GM18517 (cell line): Measurements from ENCODE around the gene ARID2.

Source experiments
- ATAC-seq: cut with Tn5 transposase; IDR thresholded peaks from one replicate; pipeline ENCODE4 v1.9.1; 2021; ENCODE audit warnings: mild to moderate bottlenecking, moderate library complexity; ENCODE audit not compliant: unreplicated experiment

ARID2 gene

DNA sequence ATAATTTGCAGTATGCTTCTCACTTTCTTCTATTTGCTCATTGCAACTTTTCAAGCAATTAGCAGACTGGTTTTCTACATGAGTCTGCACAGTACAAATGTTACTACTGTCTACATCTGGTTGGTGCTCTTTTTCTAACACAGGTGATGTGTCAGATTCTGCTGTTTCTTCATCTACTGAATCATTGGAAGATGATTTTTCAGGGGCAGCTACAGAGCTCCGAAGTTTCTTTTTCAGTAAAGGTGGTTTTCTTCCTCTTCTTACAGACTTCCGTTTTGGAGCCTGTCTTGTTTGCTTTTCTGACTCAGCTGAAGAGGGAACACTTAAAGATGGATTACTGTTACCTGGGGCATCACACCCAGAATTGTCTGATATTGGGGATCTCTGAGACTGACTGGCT, 198.8 kb downstream of the ARID2 start:
- ATAC-seq, result no peak

- ATAC-seq, result no peak
These were observed 200.9 kb downstream of the ARID2 start for GRCh38 chr12:45930369-45930768.

DNA sequence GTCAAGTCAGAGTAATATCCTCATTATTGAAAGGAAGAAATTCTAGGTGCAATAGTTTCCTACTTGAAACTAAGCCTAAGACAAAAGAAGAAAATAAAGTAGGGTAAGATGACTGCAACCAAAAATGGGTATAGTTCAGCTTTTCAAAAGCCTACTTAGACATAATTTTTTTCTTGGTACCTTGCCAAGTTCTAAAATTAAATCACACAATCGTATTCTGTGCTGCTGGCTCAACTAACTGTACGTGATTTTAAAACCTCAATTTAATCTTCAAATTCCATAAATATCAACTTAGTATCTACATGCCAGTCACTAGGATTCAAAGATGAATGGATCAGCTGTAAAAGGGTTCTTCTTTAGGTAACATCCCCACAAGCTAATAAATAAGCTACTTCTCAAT, 204.0 kb downstream of the ARID2 start:
- ATAC-seq, result no peak

DNA sequence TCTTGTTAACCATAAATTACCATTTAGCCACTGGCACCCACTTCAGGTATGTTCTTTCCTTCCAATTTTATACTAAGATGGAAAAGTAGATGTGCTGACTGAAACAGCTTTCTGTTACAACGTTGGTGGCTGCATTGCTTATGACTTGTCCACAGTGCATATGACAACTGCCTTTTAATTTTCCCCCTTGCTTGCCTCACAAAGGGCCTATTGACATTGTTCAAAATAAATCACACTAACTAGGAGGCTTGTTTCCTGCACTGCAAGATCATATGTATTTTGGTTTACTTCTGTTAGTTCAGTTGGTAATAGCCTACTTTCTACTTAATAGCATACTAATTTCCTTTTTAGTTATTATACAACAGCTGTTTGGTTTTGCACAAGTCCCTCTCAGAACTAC, 205.4 kb downstream of the ARID2 start:
- no peak for ATAC-seq

GRCh38 chr12:45938566-45938965, 209.1 kb downstream of the ARID2 start:
- ATAC-seq, result no peak

GRCh38 chr12:45939759-45940158, 210.3 kb downstream of the ARID2 start:
- ATAC-seq, result no peak

GRCh38 chr12:45944771-45945170, 215.3 kb downstream of the ARID2 start:
- no peak for ATAC-seq

DNA sequence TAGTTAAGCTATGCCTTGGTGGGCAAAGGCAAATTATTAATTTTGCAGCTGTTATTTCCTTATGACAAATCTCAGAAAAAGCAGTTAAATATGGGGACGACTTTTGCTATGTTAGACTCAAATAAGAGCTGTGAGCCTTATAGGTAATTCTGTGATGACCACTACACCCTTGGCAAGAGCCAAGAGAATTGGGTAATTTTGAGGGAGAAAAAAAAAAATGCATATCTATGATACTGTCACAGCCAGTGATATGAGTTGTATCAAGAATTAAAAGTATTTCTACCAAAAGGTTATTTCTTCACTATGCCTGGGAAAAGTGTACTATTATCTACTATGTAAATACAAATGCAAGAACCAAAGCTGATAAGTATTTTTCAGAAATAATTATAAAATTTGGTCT, 216.9 kb downstream of the ARID2 start:
- ATAC-seq, result no peak

DNA sequence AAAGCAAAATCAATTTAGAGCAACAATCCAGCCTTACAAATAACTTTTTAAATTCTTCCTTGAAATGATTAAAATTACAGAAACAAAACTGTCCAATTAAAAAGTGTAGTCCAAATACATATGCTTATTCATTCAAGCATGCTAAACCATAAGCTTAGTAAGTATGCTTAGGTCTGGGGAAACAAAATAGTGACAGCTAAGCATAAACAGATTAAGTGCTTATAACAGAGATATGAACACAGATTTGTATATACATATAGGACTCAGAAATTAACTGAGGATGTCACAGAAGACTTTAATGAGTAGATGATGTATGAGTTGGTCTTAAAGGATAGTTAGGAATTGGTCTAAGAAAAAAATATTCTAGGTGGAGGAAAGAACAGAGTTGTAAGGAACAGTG, 219.0 kb downstream of the ARID2 start:
- ATAC-seq, result no peak
